Suprapubic skin (tissue), 4 donors: ENCODE results near the gene ZNF479.

ENCODE experiments used
- CTCF ChIP-seq, 2 donors: fragments of 200-600 bp in 1 of 2; fragments of 450-650 bp in 1 of 2; sonication (generic) in 1 of 2; IDR thresholded peaks; one replicate each; pipeline ENCODE4 v1.5.1; 2016 to 2019; ENCODE audit warnings: antibody characterized with exemption in 2 of 2, mild to moderate bottlenecking in 1 of 2, moderate library complexity in 1 of 2
- EP300 ChIP-seq: sonication (generic); formaldehyde crosslinking; IDR thresholded peaks from one replicate; pipeline ENCODE4 v1.6.1; 2017; ENCODE audit warnings: antibody characterized with exemption
- POLR2A ChIP-seq, 2 donors: fragments of 450-650 bp; IDR thresholded peaks; one replicate each; pipeline ENCODE4 v1.6.1; 2017; ENCODE audit warnings: antibody characterized with exemption in 2 of 2, mild to moderate bottlenecking in 2 of 2, moderate library complexity in 2 of 2
- POLR2AphosphoS5 ChIP-seq, 3 donors: sonication (generic); formaldehyde crosslinking; IDR thresholded peaks; one replicate each; pipeline ENCODE4 v1.6.1; 2017; ENCODE audit warnings: antibody characterized with exemption in 3 of 3

GRCh38 chr7:57179776-57180415 is 47.7 kb upstream of the ZNF479 start:
- no peak for TF ChIP-seq CTCF (IDR thresholded peaks at IDR 0.05)
- TF ChIP-seq POLR2A (IDR thresholded peaks at IDR 0.05), result no peak
- TF ChIP-seq EP300, result no peak
- no peak for TF ChIP-seq POLR2AphosphoS5 (IDR thresholded peaks at IDR 0.05)
